Measurements from ENCODE around the gene PLEKHA7.

GRCh38 chr11:16778876-16779275 is 235.3 kb downstream of the PLEKHA7 start:
- TF ChIP-seq CTCF (IDR thresholded peaks at IDR 0.05) (no peak), POLR2A (IDR thresholded peaks at IDR 0.05) (no peak), POLR2AphosphoS5 (IDR thresholded peaks at IDR 0.05; ENCODE audit: insufficient read depth in 1 of 2, low read depth in 1 of 2) (no peak)

All from vagina (tissue), 2 donors.